Thyroid gland (tissue), 4 donors: ENCODE results near the gene MTA3.

Source experiments
- POLR2A ChIP-seq, 2 donors: fragments of 450-650 bp; IDR thresholded peaks; one replicate each; pipeline ENCODE4 v1.6.1; 2017; ENCODE audit warnings: antibody characterized with exemption in 2 of 2, mild to moderate bottlenecking in 2 of 2, moderate library complexity in 1 of 2
- TF ChIP-seq, protein P1 (sequence below), 6 experiments: fragments of 200-600 bp in 3 of 6; fragments of 450-650 bp in 3 of 6; sonication (generic) in 3 of 6; IDR thresholded peaks; one replicate each; pipeline ENCODE4 v1.5.1; 2016 to 2019; ENCODE audit warnings: antibody characterized with exemption in 6 of 6, mild to moderate bottlenecking in 2 of 6, inconsistent platforms in 1 of 6, moderate library complexity in 1 of 6

DNA sequence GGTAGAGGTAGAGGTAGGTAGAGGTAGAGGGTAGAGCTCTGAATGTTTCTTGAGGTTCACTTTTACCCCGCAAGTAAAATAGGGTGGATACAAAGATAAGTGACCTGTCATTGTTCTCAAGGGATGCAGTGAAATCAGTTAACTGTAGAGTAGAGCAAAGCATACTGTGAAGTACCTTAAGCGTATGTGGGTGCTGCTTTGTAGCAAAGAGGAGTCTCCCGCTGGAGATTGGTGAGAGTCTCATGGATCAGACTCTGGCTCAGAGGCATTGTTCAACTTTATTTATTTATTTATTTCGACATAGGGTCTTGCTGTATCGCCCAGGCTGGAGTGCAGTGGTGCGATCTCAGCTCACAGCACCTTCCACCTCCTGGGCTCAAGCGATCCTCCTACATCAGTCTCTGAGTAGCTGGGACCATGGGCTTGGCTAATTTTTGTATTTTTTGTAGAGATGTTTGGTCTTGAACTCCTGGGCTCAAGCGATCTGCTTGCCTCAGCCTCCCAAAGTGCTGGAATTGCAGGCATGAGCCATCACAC, 38.7 kb downstream of the MTA3 start:
- no peak for TF ChIP-seq POLR2A (IDR thresholded peaks at IDR 0.05)
- TF ChIP-seq, protein P1, sequence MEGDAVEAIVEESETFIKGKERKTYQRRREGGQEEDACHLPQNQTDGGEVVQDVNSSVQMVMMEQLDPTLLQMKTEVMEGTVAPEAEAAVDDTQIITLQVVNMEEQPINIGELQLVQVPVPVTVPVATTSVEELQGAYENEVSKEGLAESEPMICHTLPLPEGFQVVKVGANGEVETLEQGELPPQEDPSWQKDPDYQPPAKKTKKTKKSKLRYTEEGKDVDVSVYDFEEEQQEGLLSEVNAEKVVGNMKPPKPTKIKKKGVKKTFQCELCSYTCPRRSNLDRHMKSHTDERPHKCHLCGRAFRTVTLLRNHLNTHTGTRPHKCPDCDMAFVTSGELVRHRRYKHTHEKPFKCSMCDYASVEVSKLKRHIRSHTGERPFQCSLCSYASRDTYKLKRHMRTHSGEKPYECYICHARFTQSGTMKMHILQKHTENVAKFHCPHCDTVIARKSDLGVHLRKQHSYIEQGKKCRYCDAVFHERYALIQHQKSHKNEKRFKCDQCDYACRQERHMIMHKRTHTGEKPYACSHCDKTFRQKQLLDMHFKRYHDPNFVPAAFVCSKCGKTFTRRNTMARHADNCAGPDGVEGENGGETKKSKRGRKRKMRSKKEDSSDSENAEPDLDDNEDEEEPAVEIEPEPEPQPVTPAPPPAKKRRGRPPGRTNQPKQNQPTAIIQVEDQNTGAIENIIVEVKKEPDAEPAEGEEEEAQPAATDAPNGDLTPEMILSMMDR (IDR thresholded peaks at IDR 0.05) = no peak
